ENCODE results near the gene RPS6KB2. TPM values are rescaled to one million over a fixed set of nuclear protein-coding genes. Genes with fewer than 3 reads are reported as not detected.

Gene RPS6KB2
- total and polyA plus RNA-seq, 10 of the 15 experiments (the other 5 are each of a cell fraction or from before 2014, with no cell fraction given): 0.39 to 101 (median 58.4) TPM

- TF ChIP-seq SRF (IDR thresholded peaks at IDR 0.05; ENCODE audit: low read depth in 2 of 2, low read length in 2 of 2): no peak
- TF ChIP-seq ZZZ3 (IDR thresholded peaks at IDR 0.05; ENCODE audit: control insufficient read depth, insufficient read length, low read depth): no peak
- TF ChIP-seq MYB (IDR thresholded peaks at IDR 0.05; ENCODE audit: borderline replicate concordance, low read depth, low read length): no peak
- peak; percentile 58 for TF ChIP-seq E4F1 (IDR thresholded peaks at IDR 0.05; ENCODE audit: borderline replicate concordance, partially characterized antibody)
- TF ChIP-seq E2F8 (IDR thresholded peaks at IDR 0.05; ENCODE audit: low read depth, partially characterized antibody): no peak
- TF ChIP-seq, protein P1, sequence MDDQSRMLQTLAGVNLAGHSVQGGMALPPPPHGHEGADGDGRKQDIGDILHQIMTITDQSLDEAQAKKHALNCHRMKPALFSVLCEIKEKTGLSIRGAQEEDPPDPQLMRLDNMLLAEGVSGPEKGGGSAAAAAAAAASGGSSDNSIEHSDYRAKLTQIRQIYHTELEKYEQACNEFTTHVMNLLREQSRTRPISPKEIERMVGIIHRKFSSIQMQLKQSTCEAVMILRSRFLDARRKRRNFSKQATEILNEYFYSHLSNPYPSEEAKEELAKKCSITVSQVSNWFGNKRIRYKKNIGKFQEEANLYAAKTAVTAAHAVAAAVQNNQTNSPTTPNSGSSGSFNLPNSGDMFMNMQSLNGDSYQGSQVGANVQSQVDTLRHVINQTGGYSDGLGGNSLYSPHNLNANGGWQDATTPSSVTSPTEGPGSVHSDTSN (IDR thresholded peaks at IDR 0.05; ENCODE audit: insufficient replicate concordance, low read depth, low read length): peak; percentile 95
- TF ChIP-seq RAD21 (IDR thresholded peaks at IDR 0.05; ENCODE audit: insufficient read depth, low read depth, low read length): no peak
- TF ChIP-seq SMAD1 (IDR thresholded peaks at IDR 0.05; ENCODE audit: low read depth, partially characterized antibody): no peak
- TF ChIP-seq CHD4 (IDR thresholded peaks at IDR 0.05): no peak
- TF ChIP-seq, protein P2, sequence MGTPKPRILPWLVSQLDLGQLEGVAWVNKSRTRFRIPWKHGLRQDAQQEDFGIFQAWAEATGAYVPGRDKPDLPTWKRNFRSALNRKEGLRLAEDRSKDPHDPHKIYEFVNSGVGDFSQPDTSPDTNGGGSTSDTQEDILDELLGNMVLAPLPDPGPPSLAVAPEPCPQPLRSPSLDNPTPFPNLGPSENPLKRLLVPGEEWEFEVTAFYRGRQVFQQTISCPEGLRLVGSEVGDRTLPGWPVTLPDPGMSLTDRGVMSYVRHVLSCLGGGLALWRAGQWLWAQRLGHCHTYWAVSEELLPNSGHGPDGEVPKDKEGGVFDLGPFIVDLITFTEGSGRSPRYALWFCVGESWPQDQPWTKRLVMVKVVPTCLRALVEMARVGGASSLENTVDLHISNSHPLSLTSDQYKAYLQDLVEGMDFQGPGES (IDR thresholded peaks at IDR 0.05): peak; percentile 62
- TF ChIP-seq SUZ12 (IDR thresholded peaks at IDR 0.05; ENCODE audit: unreplicated experiment): no peak
- TF ChIP-seq RUNX3 (IDR thresholded peaks at IDR 0.05; ENCODE audit: low read length): no peak
- TF ChIP-seq, protein P3, sequence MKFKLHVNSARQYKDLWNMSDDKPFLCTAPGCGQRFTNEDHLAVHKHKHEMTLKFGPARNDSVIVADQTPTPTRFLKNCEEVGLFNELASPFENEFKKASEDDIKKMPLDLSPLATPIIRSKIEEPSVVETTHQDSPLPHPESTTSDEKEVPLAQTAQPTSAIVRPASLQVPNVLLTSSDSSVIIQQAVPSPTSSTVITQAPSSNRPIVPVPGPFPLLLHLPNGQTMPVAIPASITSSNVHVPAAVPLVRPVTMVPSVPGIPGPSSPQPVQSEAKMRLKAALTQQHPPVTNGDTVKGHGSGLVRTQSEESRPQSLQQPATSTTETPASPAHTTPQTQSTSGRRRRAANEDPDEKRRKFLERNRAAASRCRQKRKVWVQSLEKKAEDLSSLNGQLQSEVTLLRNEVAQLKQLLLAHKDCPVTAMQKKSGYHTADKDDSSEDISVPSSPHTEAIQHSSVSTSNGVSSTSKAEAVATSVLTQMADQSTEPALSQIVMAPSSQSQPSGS (IDR thresholded peaks at IDR 0.05; ENCODE audit: low read length): no peak
- peak; percentile 82 for TF ChIP-seq NFYB (IDR thresholded peaks at IDR 0.05; ENCODE audit: insufficient read depth, low read depth, low read length)
- no peak for TF ChIP-seq SPI1 (IDR thresholded peaks at IDR 0.05; ENCODE audit: borderline replicate concordance, insufficient read depth, low read depth, low read length)
- TF ChIP-seq RBBP5 (conservative IDR thresholded peaks at IDR 0.05): no peak
- TF ChIP-seq KLF5 (IDR thresholded peaks at IDR 0.05; ENCODE audit: partially characterized antibody): peak; percentile 79
- TF ChIP-seq NFIC (IDR thresholded peaks at IDR 0.05; ENCODE audit: low read depth, low read length): no peak
- TF ChIP-seq YY1 (IDR thresholded peaks at IDR 0.05; ENCODE audit: low read depth, low read length): peak; percentile 100
- 0 out of 2 replicates have a peak, but pooled peaks have one; percentile 7 for TF ChIP-seq IRF4 (IDR thresholded peaks at IDR 0.05; ENCODE audit: low read depth, low read length)
These were observed 54.8 kb downstream of the RPS6KB2 start, which contains the start of gene AIP (continued) for GRCh38 chr11:67482827-67483798.
